ENCODE measurements around the gene DDI1. TPM values are rescaled to one million over a fixed set of nuclear protein-coding genes. Genes with fewer than 3 reads are reported as not detected.

DDI1 gene
- not detected for total RNA-seq
- polyA plus RNA-seq (ENCODE audit: insufficient read depth, low read depth, low replicate concordance) = not detected
- long read RNA-seq, donor 1 = 0 reads
- long read RNA-seq, donor 2 = 0 reads
- long read RNA-seq, donor 3, partial matches to known transcripts = 0 of 13 reads
- long read RNA-seq, donor 3, other reads (novel, unspliced or antisense) = 13 of 13 reads
- long read RNA-seq, donor 4 = 0 reads
- long read RNA-seq, donor 5 = 0 reads
- long read RNA-seq, donor 6 = 0 reads
- long read RNA-seq, donor 7 = 0 reads
- long read RNA-seq, donor 8 = 0 reads
- long read RNA-seq, donor 9 = 0 reads
- long read RNA-seq, donor 10, partial matches to known transcripts = 0 of 1 reads
- long read RNA-seq, donor 10, other reads (novel, unspliced or antisense) = 0 of 1 reads

DNA sequence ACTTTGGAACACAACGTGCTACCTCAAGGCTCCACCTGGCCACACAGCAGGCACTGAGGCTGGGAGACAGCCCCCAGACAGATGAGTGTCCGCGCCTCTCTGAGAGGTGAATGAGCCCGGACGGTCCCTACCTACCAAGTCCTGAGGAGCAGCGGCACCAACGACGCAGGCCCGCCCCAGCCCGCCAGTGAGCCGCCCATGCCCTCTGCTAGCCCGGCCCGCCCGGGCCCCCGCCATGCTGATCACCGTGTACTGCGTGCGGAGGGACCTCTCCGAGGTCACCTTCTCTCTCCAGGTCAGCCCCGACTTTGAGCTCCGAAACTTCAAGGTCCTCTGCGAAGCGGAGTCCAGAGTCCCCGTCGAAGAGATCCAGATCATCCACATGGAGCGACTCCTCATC is at the start of gene DDI1:
Gene DDI1 (plus strand): TSS at position 53 of the 400 bp plus-strand sequence. CDS start 183 bp downstream, at position 236.
- intact Hi-C loops (cut with DNase I) = no loop called here
- peak in 1 of 5 donors; percentile 71 for DNase-seq
- Histone ChIP-seq H3K9me3 (ENCODE audit: control insufficient read depth in 2 of 3, insufficient read depth in 1 of 3, low read length in 3 of 3) (no peaks in the 10 kb centered on the region), H3K27ac (ENCODE audit: low read depth in 2 of 2, low read length in 2 of 2) (no peak within 1 kb of the TSS), H3K27me3 (ENCODE audit: control insufficient read depth, insufficient read depth, low read length) (no peaks in the 10 kb centered on the region), H3K9ac (ENCODE audit: low read length in 3 of 3) (no peak within 1 kb of the TSS), H3K4me3 (ENCODE audit: low read length in 3 of 3) (no peak within 1 kb of the TSS), H3K4me1 (ENCODE audit: control insufficient read depth in 2 of 3, insufficient read depth in 2 of 3, low read depth in 1 of 3, low read length in 3 of 3) (no peaks in the 10 kb centered on the region), H3K36me3 (ENCODE audit: control insufficient read depth in 2 of 3, insufficient read depth in 3 of 3, low read length in 3 of 3) (no peaks in the 10 kb centered on the region)
- FAIRE-seq = no peak
- TF ChIP-seq, protein P1, sequence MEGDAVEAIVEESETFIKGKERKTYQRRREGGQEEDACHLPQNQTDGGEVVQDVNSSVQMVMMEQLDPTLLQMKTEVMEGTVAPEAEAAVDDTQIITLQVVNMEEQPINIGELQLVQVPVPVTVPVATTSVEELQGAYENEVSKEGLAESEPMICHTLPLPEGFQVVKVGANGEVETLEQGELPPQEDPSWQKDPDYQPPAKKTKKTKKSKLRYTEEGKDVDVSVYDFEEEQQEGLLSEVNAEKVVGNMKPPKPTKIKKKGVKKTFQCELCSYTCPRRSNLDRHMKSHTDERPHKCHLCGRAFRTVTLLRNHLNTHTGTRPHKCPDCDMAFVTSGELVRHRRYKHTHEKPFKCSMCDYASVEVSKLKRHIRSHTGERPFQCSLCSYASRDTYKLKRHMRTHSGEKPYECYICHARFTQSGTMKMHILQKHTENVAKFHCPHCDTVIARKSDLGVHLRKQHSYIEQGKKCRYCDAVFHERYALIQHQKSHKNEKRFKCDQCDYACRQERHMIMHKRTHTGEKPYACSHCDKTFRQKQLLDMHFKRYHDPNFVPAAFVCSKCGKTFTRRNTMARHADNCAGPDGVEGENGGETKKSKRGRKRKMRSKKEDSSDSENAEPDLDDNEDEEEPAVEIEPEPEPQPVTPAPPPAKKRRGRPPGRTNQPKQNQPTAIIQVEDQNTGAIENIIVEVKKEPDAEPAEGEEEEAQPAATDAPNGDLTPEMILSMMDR (IDR thresholded peaks at IDR 0.05; ENCODE audit: borderline replicate concordance, extremely low read depth, insufficient read depth) = no peak

DNA sequence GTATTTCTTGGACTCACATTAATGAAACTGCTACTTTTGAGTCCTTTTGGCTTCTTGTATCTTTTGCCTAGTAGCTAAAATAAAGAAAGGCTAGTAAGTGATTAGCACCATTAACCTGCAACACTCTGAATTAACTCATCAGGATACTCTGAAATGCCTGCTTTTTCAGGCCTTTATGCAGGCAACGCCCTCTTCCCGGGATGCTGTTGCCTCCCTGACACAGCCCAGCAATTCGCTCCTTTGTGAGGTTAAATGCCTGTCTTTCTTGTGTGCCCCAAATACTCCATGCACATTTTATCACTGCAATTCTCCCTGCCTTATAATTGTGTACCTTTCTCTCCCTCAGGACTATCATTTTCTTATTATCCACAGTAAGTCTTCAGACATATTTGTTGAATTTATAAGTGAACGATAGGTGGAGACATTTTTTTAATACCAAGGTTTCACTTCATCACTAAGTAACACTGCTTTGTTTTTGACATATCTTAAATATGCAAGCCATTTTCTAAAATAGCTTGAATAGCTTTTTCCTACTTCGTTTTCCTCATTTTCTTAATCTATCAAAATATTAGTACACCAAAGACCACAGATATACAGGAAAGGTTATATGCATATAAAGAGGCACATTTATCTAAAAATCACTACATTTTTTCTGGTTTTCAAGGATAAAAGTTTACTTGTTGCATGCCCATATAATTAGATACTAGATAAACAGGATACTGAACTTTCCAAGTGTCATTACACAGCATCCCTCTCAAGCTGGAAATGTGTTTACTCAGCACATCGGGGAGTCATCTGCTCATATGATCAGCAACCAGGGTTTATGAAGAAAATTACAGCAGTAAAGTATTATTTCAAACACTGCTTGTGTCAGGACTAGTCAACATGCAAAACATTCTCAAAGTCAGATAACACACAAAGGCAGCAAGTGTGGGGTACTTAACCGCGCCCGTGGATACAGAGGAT is 48.5 kb upstream of the DDI1 start:
- H3K27ac ChIP-seq (ENCODE audit: low read depth in 2 of 2, low read length in 2 of 2) = no peak overlapping the region
- H3K4me3 ChIP-seq (ENCODE audit: low read length in 3 of 3) = no peak overlapping the region
- H3K27me3 ChIP-seq (ENCODE audit: control insufficient read depth, insufficient read depth, low read length) = no peaks in the 10 kb centered on the region
- H3K9ac ChIP-seq (ENCODE audit: low read length in 3 of 3) = no peak overlapping the region
- TF ChIP-seq, protein P1 (IDR thresholded peaks at IDR 0.05; ENCODE audit: borderline replicate concordance, extremely low read depth, insufficient read depth) = no peak
- FAIRE-seq (no peak), DNase-seq (peak in 1 of 5 donors; percentile 18)
- H3K9me3 ChIP-seq (ENCODE audit: control insufficient read depth in 2 of 3, insufficient read depth in 1 of 3, low read length in 3 of 3) = no peaks in the 10 kb centered on the region
- no peaks in the 10 kb centered on the region for H3K36me3 ChIP-seq (ENCODE audit: control insufficient read depth in 2 of 3, insufficient read depth in 3 of 3, low read length in 3 of 3)
- intact Hi-C loops (cut with DNase I) = no loop called here
- no peaks in the 10 kb centered on the region for H3K4me1 ChIP-seq (ENCODE audit: control insufficient read depth in 2 of 3, insufficient read depth in 2 of 3, low read depth in 1 of 3, low read length in 3 of 3)

DNA sequence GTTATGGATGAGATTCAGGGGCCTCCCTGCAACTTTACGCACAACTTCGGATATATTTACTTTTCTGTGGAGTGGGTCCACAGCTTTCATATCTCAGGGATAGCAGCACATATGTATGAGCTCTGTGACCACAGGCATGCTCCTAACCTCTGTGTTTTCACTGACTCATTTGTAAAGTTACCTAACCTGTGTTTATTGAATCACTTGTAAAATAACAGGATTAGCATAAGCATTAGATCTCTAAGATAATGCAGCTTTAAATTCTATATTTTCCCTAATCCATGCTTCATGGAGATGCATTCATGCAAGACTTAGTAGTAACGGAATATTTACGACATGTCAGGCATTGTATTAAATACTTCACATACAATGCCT is 47.9 kb upstream of the DDI1 start:
- Histone ChIP-seq H3K9ac (ENCODE audit: low read length in 3 of 3) (no peak overlapping the region), H3K36me3 (ENCODE audit: control insufficient read depth in 2 of 3, insufficient read depth in 3 of 3, low read length in 3 of 3) (no peaks in the 10 kb centered on the region), H3K4me1 (ENCODE audit: control insufficient read depth in 2 of 3, insufficient read depth in 2 of 3, low read depth in 1 of 3, low read length in 3 of 3) (no peaks in the 10 kb centered on the region), H3K27ac (ENCODE audit: low read depth in 2 of 2, low read length in 2 of 2) (no peak overlapping the region), H3K4me3 (ENCODE audit: low read length in 3 of 3) (no peak overlapping the region), H3K27me3 (ENCODE audit: control insufficient read depth, insufficient read depth, low read length) (no peaks in the 10 kb centered on the region), H3K9me3 (ENCODE audit: control insufficient read depth in 2 of 3, insufficient read depth in 1 of 3, low read length in 3 of 3) (no peaks in the 10 kb centered on the region)
- DNase-seq = no peak
- intact Hi-C loops (cut with DNase I) = no loop called here
- FAIRE-seq = no peak
- TF ChIP-seq, protein P1 (IDR thresholded peaks at IDR 0.05; ENCODE audit: borderline replicate concordance, extremely low read depth, insufficient read depth) = no peak

Measured in kidney (tissue), 22 donors.